Type B pancreatic cell (in vitro differentiated cells): Measurements from ENCODE around the gene ZNF527. TPM values are rescaled to one million over a fixed set of nuclear protein-coding genes. Genes with fewer than 3 reads are reported as not detected.

ENCODE experiments used
- DNase-seq: peaks from one replicate; pipeline ENCODE4 v3.0.0; 2021; ENCODE audit warnings: mixed read lengths; ENCODE audit not compliant: unreplicated experiment; ENCODE audit errors: extremely low spot score
- H3K27ac Mint-ChIP-seq: 2 replicates; pipeline ENCODE4 v1.8.0; 2021; ENCODE audit warnings: mild to moderate bottlenecking, mixed read lengths
- H3K27me3 Mint-ChIP-seq: 2 replicates; pipeline ENCODE4 v1.8.0; 2021; ENCODE audit warnings: mixed read lengths
- H3K36me3 Mint-ChIP-seq: 2 replicates; pipeline ENCODE4 v1.8.0; 2021; ENCODE audit warnings: mixed read lengths
- H3K4me1 Mint-ChIP-seq: one replicate; pipeline ENCODE4 v1.8.0; 2021; ENCODE audit warnings: mixed read lengths; ENCODE audit not compliant: unreplicated experiment
- H3K4me3 Mint-ChIP-seq: 2 replicates; pipeline ENCODE4 v1.8.0; 2021; ENCODE audit warnings: mild to moderate bottlenecking, mixed read lengths
- H3K9me3 Mint-ChIP-seq: 2 replicates; pipeline ENCODE4 v1.8.0; 2021; ENCODE audit warnings: mixed read lengths
- CTCF ChIP-seq: fragments of 200-600 bp; sonication (generic); conservative IDR thresholded peaks from 2 replicates; pipeline ENCODE4 v1.5.0; 2021; ENCODE audit warnings: antibody characterized with exemption, mild to moderate bottlenecking
- long read RNA-seq: library from polyadenylated mRNA; unstranded; transcript quantifications from one replicate; pipeline ENCODE4 v2.0.0, GENCODE V29; 2020
- total RNA-seq: library from RNA; stranded (reverse); gene quantifications from 2 replicates; pipeline ENCODE4 v1.2.1, GENCODE V29; 2021; ENCODE audit warnings: low replicate concordance

Gene ZNF527
- total RNA-seq = 6.5 and 8.7 TPM in 2 replicates
- long read RNA-seq, partial matches to known transcripts = 0 of 6 reads
- long read RNA-seq, other reads (novel, unspliced or antisense) = 1 of 6 reads

DNA sequence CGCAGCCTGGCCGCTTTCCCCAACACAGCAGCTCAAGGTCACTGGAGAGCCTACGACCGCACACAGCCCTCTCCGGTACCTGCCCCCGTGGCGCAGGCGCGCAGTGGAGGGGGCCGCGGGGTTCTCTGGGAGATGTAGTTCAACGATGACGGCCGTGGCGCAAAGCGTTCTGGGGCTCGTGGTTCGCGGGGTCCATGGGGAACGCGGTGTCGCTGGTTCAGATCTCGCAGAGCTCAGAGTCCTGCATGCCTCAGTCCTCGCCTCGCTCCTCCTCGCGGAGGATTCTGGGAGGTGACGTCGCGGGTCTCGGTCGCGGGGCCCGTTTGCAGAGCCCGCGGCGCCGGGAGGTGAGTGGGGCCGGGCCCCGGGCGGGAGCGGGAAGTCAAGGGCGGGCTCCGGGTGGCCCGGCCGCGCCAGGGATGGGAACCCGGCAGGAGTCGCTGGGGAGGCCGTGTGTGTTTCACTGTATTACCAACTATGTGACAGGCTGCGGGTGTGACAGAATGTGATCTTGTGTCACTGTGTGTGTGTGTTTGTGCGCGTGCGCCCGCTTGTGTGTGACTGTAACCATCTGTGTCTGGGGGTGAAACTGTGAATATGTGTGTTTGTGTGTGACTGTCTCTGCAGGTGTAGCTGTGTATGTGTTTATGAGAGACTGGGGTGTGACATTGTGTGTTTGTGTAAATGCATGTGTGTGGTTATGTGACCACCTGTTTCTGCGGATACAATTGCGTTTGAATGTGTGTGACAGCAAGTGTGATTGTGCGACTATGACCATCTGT lies at the start of gene ZNF527:
ZNF527 (plus strand) TSS at position 220 of the 782 bp plus-strand sequence. CDS start 3,100 bp downstream, outside the sequence.
- H3K27me3 Mint-ChIP-seq = no peaks in the 10 kb centered on the region
- H3K4me1 Mint-ChIP-seq = peaks cover 13% of the 10 kb centered on the region
- H3K36me3 Mint-ChIP-seq = peaks cover 12% of the 10 kb centered on the region
- no peak for TF ChIP-seq CTCF
- DNase-seq = peak; percentile 99
- no peaks in the 10 kb centered on the region for H3K9me3 Mint-ChIP-seq
- peak within 1 kb of the TSS; percentile 97 for H3K27ac Mint-ChIP-seq
- peak within 1 kb of the TSS; percentile 95 for H3K4me3 Mint-ChIP-seq

DNA sequence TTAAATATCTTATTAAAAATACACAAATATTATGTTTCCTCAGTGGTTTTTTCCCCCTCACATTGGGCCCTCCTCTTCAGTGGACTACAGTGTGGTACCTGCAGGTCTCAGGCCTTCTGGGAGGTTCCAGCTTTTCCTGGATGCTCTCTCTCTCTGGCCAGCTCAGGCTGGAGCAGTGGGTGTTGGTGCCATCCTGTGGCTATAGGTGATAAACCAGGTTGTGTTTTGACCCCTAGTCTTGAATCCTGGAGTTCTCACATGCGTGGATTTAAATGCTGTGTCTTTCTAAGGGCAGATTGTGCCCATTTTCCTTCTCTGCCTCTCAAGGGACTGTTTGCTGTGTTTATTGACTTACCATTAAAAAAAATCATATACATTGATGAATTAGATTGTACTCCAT lies 41.2 kb upstream of the ZNF527 start:
- no peak for DNase-seq
- Mint-ChIP-seq H3K36me3 (peaks cover 40% of the 10 kb centered on the region), H3K27ac (no peak overlapping the region), H3K9me3 (no peaks in the 10 kb centered on the region), H3K4me3 (no peak overlapping the region), H3K4me1 (peaks cover 8% of the 10 kb centered on the region), H3K27me3 (no peaks in the 10 kb centered on the region)
- peak; percentile 54 for TF ChIP-seq CTCF

DNA sequence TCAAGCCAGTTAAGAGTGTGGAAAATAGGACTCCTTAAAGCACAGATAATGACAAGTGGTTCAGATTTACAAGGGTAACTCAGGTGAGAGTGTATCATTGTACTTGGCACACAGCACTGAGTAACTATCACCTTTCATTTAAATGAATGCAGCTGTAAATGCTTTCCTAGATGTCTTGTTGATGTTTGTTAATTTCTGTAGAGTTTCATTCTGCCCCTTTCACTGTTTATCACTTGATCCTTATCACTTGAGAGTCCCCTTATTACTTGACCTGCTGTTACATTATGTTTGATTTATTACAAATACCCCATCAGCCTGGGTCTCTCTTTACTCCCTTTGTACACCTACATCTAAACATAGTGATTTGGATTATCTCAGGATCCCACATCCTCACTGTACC lies 38.1 kb upstream of the ZNF527 start:
- no peak for TF ChIP-seq CTCF

DNA sequence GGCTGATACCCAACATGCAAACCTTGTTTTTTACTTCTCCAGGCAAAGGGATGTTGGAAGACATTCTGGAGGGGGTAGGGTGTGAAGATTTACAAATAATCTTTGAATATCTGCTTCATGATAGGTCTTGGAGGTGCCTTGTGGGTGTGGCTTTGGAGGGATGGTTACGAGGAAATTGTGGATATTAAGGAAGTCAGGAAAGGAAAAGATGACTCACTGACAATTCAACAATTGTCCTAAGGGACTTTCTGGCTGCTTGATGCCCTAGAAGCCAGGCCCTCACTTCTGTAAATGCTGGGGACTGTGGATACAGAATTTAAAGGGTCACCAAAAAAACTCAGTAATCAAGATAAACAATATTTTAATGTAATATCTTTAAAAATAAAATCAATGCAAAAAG lies 37.4 kb upstream of the ZNF527 start:
- Mint-ChIP-seq H3K27ac (peak overlapping the region; percentile 56), H3K36me3 (peaks cover 46% of the 10 kb centered on the region), H3K27me3 (no peaks in the 10 kb centered on the region), H3K9me3 (peaks cover 4% of the 10 kb centered on the region), H3K4me3 (peak overlapping the region; percentile 95), H3K4me1 (peaks cover 17% of the 10 kb centered on the region)
- DNase-seq = no peak
- TF ChIP-seq CTCF = no peak

More for the DNA sequence above, 38.1 kb upstream of the ZNF527 start:
- Mint-ChIP-seq H3K36me3 (peaks cover 44% of the 10 kb centered on the region), H3K27ac (no peak overlapping the region), H3K9me3 (peaks cover 4% of the 10 kb centered on the region), H3K27me3 (no peaks in the 10 kb centered on the region), H3K4me1 (peaks cover 17% of the 10 kb centered on the region), H3K4me3 (peak overlapping the region; percentile 28)
- no peak for DNase-seq

DNA sequence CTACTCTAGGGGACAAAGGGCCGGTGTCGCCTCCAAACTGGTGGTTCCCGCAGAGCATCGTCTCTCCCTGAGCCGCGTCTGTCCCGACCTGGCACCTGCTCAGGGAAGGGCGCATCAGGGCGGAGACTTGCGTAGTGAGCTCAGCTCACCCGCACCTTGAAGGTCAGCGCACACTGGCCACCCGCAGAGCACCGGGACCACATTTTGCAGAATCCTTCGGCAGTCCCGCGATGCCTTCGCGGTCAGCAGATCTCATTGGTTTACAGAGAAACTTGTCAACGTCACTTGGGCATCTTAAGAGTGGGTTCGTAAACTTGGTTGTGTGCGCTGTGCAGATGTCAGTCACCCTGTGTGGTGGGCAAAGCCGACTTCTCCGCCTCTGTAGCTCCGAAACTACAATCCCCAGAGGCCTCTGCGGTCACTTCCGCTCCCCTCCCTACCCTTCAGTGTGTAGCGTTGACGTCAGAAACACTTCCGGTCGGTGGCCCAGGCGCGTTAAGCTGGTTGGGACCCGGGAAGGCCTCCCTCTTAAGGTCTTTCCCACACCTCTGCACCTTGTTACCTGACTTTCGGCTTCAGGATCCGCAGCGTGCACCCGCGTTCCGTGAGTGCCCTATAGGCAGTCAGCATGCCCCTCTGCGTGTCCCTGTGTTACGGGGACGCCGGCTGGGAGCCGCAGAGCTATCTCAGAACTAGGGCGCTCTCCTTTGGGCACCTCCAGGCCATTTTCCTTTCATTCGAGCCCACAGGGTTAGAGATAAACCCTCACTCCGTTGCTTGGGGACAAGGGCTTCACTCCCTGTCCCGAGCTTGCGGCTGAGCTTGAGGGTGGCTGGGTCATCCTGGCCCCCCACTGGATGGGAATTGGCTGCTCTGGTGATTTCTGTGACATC lies 36.5 kb upstream of the ZNF527 start:
- Mint-ChIP-seq H3K36me3 (peaks cover 40% of the 10 kb centered on the region), H3K27ac (peak overlapping the region; percentile 91), H3K9me3 (peaks cover 4% of the 10 kb centered on the region), H3K27me3 (no peaks in the 10 kb centered on the region), H3K4me3 (peak overlapping the region; percentile 95), H3K4me1 (peaks cover 17% of the 10 kb centered on the region)
- DNase-seq = peak; percentile 87
- no peak for TF ChIP-seq CTCF
